Measurements from ENCODE around the gene FCHO2.
"Not testable (repeated sequence)": the region's sequence is repeated elsewhere in the genome, so short reads cannot be mapped to it uniquely, and the experiment has no call there.

FCHO2 gene, protein sequence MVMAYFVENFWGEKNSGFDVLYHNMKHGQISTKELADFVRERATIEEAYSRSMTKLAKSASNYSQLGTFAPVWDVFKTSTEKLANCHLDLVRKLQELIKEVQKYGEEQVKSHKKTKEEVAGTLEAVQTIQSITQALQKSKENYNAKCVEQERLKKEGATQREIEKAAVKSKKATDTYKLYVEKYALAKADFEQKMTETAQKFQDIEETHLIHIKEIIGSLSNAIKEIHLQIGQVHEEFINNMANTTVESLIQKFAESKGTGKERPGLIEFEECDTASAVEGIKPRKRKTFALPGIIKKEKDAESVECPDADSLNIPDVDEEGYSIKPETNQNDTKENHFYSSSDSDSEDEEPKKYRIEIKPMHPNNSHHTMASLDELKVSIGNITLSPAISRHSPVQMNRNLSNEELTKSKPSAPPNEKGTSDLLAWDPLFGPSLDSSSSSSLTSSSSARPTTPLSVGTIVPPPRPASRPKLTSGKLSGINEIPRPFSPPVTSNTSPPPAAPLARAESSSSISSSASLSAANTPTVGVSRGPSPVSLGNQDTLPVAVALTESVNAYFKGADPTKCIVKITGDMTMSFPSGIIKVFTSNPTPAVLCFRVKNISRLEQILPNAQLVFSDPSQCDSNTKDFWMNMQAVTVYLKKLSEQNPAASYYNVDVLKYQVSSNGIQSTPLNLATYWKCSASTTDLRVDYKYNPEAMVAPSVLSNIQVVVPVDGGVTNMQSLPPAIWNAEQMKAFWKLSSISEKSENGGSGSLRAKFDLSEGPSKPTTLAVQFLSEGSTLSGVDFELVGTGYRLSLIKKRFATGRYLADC

DNA sequence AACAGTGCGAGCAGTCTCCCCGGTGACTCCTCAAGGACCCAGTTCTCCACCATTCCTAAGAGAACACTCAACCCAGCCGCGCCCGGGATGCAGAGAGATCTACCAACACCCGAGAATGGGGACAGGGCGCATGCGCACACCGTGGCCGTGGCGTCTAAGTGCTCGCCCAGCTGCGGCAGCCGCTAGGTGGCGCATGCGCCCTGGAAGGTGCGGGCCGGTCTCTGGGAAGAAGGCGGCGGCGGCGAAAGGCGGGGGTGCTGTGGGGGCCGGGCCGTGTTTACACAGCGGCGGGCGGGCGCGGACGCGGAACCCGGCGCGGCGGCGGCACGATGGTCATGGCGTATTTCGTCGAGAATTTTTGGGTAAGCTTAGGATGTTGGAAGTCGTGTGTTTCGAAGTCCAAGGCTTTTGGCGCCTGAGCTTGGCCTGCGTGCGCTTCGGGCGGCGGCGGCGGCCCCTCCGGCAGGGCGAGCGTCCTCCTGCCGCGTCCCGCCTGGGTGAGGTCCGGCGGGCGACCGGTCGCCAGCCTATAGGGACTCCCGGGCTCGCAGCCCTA lies at the start of gene FCHO2:
FCHO2 (plus strand) TSS at position 274 of the 556 bp plus-strand sequence; CDS start at position 330, 56 bp downstream.
- DNase-seq (ENCODE audit: low read depth in 3 of 3) = peak; percentile 91 to 94 (median 94)

DNA sequence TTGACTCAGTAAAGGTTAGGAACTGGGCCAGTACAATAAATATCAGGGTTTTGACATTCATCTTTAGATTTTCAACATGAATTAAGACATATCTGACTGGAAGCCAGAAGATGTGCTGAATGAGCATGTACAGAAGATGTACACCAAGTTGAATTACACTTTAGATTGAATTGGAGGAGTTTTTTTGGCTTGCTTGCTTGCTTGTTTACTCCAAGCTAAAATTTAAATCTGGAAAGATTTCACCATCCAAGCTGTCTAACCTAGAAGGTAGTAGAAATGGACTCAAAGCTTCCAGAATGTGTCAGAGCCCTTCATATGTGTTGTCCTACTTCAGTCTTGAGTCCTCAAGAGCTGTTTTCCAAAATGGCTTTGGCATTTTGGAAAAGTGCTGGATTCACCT lies 49.0 kb upstream of the FCHO2 start:
- DNase-seq (ENCODE audit: low read depth in 3 of 3) = no peak

DNA sequence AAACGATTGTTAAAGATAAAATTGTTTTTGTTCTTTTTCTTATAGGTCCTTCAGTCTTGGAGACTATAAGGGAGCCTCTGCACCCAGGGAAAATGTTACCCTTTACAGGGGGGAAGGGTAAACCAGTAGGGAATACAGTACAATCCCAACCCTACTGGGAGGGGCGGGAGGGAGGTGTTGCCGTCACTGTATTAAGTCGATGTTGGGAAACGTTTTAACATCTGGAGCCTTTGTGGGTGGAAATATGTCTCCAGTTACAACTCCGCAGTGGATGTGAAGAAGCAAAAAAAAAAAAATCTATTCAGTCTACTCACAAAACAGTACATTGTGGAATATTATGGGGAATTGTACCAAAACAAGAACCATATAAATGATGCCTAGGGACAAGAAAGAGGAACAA lies 47.2 kb upstream of the FCHO2 start:
- DNase-seq (ENCODE audit: low read depth in 3 of 3) = no peak

DNA sequence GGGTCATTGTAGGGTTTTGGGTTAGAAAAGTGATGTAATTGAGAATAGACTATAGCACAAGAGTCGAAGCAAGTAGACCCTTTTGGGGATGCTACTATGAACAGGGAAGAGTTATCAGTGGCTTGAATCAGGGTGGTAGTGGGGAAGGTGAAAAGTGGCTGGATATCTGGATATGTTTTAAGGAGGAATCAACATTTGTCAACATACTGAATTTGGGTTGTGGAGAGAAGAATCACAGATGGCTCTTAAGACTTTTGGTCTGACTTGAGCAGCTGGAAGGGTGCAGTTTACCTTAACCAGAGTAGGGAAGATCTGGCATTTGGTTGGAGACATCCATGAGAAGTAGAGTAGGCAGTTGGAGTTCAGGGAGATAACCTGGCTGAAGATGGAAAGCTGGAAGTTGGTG lies 38.5 kb upstream of the FCHO2 start:
- DNase-seq (ENCODE audit: low read depth in 3 of 3) = no peak

DNA sequence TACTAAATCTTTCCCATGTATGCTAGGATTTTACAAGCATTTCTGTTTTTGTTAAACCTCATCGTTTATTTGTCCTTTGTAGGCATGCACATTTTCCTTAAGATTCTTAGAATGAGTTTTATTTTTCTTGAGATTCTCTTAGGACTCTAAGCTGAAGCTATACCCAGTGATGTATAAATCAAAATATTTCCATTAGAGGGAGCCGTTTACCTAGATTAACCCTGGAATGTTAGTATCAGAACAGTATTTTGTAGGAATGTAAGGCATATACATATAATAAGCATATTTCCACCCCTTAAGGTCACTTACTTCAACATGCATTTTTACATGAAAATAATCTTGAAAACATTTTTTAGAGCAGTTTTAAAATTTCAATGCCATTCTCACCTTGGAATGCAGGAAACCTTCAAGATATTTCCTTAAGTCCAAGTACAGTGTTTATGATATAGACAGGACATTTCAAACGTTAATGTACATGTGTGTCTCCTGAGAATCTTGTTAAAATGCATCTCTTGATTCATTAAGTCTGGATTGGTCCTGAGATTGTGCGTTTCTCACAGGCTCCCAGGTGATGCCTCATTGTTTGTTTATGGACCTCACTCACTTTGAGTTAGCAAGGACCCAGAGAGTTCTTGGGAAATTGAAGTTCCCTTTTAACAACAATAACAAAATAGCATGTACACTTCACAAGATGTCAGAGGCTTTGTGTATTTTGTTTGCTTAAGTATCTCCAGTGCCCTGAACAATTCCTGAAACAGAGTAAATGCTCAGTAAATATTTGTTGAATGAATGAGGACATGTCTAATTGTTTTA lies 34.9 kb upstream of the FCHO2 start:
- DNase-seq (ENCODE audit: low read depth in 3 of 3) = no peak

DNA sequence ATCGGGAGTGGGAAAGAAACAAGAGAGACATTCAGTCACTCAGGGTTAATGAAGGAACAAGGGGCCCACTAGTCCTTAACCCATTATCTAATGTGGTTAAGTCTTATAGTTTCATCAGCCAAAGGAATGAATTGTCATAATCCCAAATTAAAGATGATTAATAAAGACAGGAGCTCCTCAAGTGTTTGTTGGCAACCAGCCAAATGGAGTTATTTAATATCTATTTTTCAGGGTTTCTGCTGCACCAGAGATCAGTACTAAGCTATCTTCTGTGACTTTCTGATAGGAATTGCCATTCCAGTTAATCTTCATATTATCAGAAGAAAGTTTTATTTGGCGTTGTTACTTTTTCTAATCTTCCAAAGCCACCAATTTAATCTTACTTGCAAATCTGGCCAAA lies 34.0 kb upstream of the FCHO2 start:
- DNase-seq (ENCODE audit: low read depth in 3 of 3) = no peak

DNA sequence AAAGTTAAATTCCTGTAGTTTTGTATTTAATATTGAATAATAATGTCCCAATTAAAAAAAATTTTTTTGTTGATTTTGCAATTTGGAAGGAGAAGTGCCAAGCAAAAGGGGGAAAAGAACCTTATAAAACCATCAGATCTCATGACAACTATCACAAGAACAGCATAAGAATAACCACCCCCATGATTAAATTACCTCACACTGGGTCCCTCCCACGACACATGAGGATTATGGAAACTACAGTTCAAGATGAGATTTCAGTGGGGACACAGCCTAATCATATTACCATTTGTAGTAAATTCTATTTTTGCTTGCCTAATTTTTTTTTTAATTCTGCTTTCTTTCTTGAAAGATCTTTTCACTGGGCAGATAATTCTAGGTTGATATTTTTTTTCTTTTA lies 33.4 kb upstream of the FCHO2 start:
- DNase-seq (ENCODE audit: low read depth in 3 of 3) = no peak

DNA sequence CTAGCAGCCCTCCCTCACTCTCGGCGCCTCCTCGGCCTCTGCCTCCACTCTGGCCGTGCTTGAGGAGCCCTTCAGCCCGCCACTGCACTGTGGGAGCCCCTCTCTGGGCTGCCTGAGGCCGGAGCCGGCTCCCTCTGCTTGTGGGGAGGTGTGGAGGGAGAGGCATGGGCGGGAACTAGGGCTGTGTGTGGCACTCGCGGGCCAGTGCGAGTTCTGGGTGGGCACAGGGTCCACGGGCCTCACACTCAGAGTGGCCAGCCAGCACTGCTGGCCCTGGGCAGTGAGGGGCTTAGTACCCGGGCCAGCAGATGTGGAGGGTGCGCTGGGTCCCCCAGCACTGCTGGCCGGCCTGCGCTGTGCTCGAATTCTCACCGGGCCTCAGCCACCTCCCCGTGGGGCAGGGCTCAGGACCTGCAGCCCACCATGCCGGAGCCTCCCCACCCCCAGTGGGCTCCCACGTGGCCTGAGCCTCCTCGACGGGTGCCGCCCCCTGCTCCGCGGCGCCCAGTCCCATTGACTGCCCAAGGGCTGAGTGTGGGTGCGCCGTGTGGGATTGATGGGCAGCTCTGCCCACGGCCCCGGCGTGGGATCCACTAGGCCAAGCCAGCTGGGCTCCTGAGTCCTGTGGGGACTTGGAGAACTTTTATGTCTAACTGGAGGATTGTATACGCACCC lies 30.4 kb upstream of the FCHO2 start:
- no peak for DNase-seq (ENCODE audit: low read depth in 3 of 3)

DNA sequence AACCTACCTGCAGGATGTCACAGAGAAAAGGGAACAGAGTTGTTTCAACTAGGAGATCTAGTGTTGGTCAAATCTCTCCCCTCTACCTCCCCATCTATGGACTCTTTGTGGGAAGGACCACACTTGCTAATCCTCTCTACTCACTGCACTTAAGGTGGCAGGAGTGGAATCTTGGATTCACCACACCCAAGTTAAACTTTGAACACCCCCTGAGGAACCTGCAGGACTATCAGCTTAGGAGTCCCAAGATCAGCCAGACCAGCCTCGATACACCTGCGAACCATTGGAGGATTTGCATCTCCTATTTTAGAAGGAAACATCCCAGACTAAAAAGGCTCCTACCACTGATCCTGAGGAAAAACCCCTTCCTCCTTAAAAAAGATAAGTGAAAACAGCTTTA lies 23.2 kb upstream of the FCHO2 start:
- DNase-seq (ENCODE audit: low read depth in 3 of 3) = not testable (repeated sequence)

DNA sequence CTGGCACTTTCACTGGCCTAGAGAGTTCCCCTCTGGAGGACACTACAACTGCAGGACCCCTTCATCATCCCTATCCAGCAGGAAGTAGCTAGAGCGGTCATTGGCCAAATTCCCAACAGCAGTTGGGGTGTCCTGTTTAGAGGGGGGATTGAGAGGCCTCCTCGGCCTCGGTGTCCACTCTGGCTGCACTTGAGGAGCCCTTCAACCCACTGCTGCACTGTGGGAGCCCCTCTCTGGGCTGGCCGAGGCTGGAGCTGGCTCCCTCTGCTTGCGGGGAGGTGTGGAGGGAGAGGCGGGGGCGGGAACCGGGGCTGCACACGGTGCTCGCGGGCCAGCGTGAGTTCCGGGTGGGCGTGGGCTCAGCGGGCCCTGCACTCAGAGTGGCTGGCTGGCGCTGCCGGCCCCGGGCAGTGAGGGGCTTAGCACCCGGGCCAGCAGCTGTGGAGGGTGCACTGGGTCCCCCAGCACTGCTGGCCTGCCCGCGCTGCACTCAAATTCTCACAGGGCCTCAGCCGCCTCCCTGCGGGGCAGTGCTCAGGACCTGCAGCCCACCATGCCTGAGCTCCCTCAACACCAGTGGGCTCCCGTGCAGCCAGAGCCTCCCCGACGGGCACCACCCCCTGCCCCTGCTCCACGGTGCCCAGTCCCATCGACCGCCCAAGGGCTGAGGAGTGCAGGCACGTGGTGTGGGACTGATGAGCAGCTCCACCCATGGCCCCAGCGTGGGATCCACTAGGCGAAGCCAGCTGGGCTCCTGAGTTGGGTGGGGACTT lies 20.7 kb upstream of the FCHO2 start:
- DNase-seq (ENCODE audit: low read depth in 3 of 3) = not testable (repeated sequence)

DNA sequence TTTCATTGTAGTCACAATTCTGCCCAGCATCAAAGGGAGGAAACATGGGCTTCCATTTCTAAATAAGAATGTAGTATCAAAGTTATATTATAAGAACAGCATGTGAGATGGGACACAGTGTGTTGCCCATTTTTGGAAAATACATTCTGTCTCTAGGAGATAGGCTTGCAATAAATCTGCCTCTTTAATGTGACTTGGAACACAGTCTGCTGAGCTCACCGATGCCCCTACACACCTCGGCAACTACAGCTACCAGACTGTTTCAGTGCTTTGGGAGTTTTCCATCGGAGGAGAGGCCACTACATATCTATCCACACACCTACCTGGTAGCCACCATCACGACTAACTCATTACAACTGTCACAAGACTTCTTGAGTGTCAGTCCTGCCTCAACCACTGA lies 18.9 kb upstream of the FCHO2 start:
- DNase-seq (ENCODE audit: low read depth in 3 of 3) = no peak

DNA sequence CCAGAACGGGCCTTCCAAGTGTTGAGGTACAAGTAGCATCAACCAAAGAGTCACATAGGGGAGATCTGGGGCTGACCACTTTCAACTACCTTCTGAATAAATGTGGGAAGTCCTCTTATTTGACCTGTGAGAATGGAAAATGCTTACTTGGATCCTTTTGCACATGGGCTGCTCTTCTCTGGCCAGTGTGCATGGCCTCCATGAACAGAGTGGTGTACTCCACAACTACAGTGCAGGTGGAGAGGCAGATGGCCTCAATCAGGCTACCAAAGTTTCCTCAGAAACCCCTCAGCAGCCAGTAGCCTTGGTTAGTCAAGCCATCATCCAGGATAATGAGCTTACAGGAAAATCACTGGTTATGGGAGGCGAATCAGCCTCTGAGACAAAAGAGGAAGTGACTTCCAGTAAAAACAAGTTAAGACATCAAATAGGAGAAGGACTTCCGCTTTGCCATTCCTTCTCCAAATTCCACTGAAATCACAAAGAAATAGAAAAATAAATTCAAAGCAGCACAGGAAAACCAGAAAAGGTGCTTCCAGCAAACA lies 18.3 kb upstream of the FCHO2 start:
- DNase-seq (ENCODE audit: low read depth in 3 of 3) = no peak

DNA sequence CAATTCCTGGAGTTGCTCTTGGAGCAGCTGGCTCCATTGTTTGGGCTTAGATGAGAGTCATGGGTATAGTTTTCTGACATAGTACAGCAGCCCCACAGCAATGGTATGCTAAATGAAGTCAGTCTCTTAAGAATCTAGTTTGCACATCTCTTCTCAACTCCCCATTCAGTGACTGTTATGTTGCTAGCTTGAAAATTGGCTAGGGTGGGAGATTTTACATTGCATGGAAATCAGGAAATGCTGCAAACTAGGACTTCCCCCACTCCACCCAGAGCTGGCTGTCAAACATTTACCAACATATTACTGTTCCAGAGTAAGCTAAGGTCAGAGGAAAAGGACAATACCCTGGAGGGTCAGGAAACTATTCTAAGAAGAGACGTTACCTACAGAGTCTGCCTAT lies 17.6 kb upstream of the FCHO2 start:
- DNase-seq (ENCODE audit: low read depth in 3 of 3) = no peak

DNA sequence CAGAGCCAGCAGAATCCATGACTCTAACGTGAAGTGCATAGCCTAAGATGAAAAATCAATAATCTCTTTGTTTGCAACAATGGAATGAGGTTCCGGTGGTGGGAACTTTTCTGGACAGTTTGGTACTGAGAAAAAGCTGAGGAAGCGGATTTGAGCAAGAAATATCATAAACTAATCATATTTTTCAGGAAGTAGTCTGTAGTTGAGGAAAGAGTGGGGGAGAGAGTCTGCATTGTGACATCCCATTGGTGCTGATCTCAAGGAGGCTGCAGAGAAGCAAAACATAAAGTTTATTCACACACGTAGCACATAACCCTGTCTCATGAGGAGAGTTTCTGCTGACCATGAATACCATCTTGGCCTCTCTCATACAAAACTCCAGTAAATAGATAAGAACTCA lies 15.8 kb upstream of the FCHO2 start:
- no peak for DNase-seq (ENCODE audit: low read depth in 3 of 3)

DNA sequence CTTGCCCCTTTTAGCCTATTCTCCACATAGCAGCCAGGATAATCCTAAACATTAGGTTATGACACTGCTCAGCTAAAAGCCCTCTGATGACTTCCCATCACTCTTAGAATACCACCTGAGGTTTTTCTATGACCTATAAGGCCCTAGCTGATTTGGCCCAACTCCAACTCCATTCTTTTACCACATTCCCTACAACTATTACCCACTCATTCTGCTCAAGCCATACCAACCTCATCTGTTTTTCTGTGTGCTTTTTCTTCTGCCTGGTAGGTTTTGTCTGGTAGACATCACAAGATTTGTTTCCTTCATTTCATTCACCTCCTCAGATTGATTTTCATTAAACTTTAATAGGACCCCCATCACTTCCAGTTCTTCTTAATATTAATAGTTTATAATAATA lies 12.5 kb upstream of the FCHO2 start:
- no peak for DNase-seq (ENCODE audit: low read depth in 3 of 3)

DNA sequence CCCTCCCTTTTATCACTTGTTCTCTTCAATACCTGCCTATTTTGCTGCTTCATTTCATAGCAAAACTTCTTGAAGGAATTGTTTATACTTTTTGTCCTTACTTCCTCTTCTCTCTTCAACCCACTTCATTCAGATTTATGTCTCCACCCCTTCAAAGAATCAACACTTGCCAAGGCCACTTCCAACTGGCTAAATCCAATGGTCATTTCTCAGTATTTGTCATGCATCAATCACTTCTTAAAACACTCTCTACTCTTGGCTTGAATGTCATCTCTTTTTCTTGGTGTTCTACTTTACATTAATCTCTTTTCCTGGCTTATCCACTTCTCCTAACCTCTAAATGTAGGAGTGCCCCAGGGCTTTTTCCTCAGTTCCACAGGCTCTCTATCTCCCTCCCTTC lies 8.3 kb upstream of the FCHO2 start:
- no peak for DNase-seq (ENCODE audit: low read depth in 3 of 3)

DNA sequence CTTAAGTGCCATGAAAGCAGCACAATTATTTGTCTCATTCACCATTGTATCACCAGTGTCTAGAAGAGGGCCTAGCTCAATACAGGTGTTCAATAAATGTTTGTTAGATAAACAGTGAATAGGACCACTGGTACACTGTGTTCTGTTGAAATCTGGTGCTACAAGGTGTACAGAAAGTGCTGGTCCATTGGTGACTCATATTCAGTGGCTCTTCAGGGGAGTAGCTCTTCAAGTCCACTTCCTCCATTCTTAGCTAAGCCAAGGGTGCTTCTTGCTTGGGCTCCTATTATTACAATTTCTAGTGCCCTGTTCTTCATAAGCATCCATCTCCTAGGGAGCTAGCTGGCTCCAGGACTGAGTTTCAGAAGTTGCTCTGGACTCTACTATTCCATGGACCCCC lies 6.4 kb upstream of the FCHO2 start:
- DNase-seq (ENCODE audit: low read depth in 3 of 3) = no peak

DNA sequence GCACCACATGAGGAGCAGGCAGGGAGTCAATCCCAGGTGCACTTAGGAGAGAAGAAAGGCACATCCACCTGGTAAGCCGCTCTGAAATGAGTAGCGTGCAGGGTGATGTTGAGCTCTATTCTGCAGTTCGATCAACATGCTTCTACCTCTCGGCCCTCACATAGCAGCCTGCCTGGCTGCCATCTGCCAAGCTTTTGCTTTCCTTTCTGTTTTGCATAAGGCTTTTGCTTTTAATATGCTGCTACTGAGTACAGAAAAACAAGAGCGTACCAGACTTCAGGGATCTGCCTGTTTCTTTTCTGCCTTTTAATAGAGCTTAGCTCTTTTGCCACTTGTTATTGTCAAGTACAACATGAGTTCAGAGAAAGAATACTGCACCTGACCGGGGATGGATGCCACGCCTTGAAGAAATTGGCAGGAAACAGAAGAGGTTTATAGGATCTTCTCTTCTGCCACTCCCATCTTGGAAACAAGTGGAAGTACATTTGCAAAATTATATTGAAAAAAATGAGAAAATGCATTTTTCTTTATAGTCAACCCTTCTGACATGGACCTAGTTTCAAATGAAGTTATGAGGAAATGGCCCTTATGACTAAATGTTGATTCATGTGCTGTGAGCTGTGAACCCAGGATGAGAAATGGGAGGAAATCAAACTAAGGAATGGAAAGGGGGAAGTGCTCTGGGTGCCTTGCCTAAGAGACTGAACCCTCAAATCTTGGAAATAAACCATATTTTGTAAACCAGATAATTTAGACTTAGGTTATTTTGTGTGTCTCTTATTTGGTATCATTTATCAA lies 4.0 kb upstream of the FCHO2 start:
- no peak for DNase-seq (ENCODE audit: low read depth in 3 of 3)

DNA sequence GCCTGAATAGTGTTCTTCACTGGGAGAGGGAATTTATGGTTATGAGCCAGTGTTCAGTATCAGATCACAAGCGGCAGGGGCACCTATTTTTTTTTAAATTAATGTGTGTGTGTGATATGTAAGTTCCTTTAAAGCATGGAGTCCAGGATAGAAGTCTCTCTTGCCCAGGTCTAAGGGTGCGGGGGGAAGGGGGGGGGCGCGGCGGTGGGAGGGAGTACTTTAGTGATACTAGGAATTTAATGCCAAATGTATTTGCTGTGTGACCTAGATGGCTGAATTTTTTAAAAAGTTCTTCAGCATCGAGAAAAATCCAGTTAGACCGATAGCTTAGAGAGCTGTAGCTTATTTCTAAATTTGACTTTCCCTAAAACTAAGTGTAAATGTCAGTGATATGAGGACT lies 1.5 kb upstream of the FCHO2 start:
- DNase-seq (ENCODE audit: low read depth in 3 of 3) = no peak

All from stimulated activated CD4-positive, alpha-beta T cell treated with anti-CD3 and anti-CD28 coated beads, TNF-alpha, amount 100 ng/mL, for 24 hours (primary cell).